Kidney glomerular epithelial cell (primary cell): ENCODE data around the gene ITGB7.

Source experiments
- DNase-seq: peaks from one replicate; lab custom pipeline; 2025; lab: John Stamatoyannopoulos, UW

ITGB7 gene

GRCh38 chr12:53196486-53196885 lies 10.6 kb downstream of the ITGB7 start:
- no peak for DNase-seq

GRCh38 chr12:53195516-53196420 lies 11.3 kb downstream of the ITGB7 start:
- no peak for DNase-seq

GRCh38 chr12:53194973-53195372 lies 12.1 kb downstream of the ITGB7 start:
- DNase-seq: no peak

GRCh38 chr12:53193985-53194716 lies 12.9 kb downstream of the ITGB7 start:
- no peak for DNase-seq

GRCh38 chr12:53193040-53193439 lies 14.0 kb downstream of the ITGB7 start:
- no peak for DNase-seq

- no peak for DNase-seq
Observed at GRCh38 chr12:53192531-53193021, 14.5 kb downstream of the ITGB7 start.

- no peak for DNase-seq
Observed at GRCh38 chr12:53191885-53192530, 15.0 kb downstream of the ITGB7 start.

GRCh38 chr12:53191096-53191884 lies 15.8 kb downstream of the ITGB7 start:
- no peak for DNase-seq

- peak; percentile 29 for DNase-seq
Observed at GRCh38 chr12:53190108-53190729, 16.8 kb downstream of the ITGB7 start.

GRCh38 chr12:53187145-53187899 lies 19.7 kb downstream of the ITGB7 start:
- no peak for DNase-seq

- no peak for DNase-seq
Observed at GRCh38 chr12:53186745-53187144, 20.3 kb downstream of the ITGB7 start.

GRCh38 chr12:53185582-53186153 lies 21.4 kb downstream of the ITGB7 start:
- DNase-seq: no peak

GRCh38 chr12:53184828-53185227 lies 22.2 kb downstream of the ITGB7 start:
- DNase-seq: no peak

- no peak for DNase-seq
Observed at GRCh38 chr12:53182903-53183302, 24.1 kb downstream of the ITGB7 start.

- DNase-seq: no peak
Observed at GRCh38 chr12:53181935-53182334, 25.1 kb downstream of the ITGB7 start.

- DNase-seq: peak; percentile 36
Observed at GRCh38 chr12:53180931-53181645, 26.0 kb downstream of the ITGB7 start.

- peak; percentile 95 for DNase-seq
Observed at GRCh38 chr12:53180220-53180930, 26.7 kb downstream of the ITGB7 start, which contains the start of the genes CSAD and ZNF740. Gene CSAD, minus strand, starts transcription at chr12:53180925. Its CDS starts 7,455 bp downstream, at chr12:53173470. Gene ZNF740, plus strand, starts transcription at chr12:53180722. Its CDS starts 1,262 bp downstream, at chr12:53181984.

- DNase-seq: no peak
Observed at GRCh38 chr12:53179687-53180219, 27.3 kb downstream of the ITGB7 start.
